H9 (cell line): ENCODE measurements around the gene CYP19A1. TPM values are rescaled to one million over a fixed set of nuclear protein-coding genes. Genes with fewer than 3 reads are reported as not detected.

Source experiments
- DNase-seq: peaks from one replicate; pipeline ENCODE4 v3.0.0-alpha.2; 2017
- H2AFZ ChIP-seq: one replicate; pipeline ENCODE4 v1.6.1; 2013; ENCODE audit warnings: mild to moderate bottlenecking, low read length, control low read depth, moderate library complexity
- H2AK5ac ChIP-seq: 2 replicates; pipeline ENCODE4 v1.6.1; 2013; ENCODE audit warnings: low read length, control low read depth, mixed read lengths; ENCODE audit not compliant: insufficient read length
- H2BK120ac ChIP-seq: one replicate; pipeline ENCODE4 v1.6.1; 2013; ENCODE audit warnings: low read depth, mild to moderate bottlenecking, low read length, control low read depth, inconsistent platforms; ENCODE audit not compliant: poor library complexity, severe bottlenecking
- H2BK12ac ChIP-seq: 2 replicates; pipeline ENCODE4 v1.6.1; 2013; ENCODE audit warnings: low read length, control low read depth, mixed read lengths, low read depth; ENCODE audit not compliant: insufficient read length
- H2BK15ac ChIP-seq: 2 replicates; pipeline ENCODE4 v1.6.1; 2013; ENCODE audit warnings: low read depth, low read length, control low read depth
- H2BK20ac ChIP-seq: one replicate; pipeline ENCODE4 v1.6.1; 2013; ENCODE audit warnings: low read depth, mild to moderate bottlenecking, low read length, control low read depth, inconsistent platforms; ENCODE audit not compliant: poor library complexity, severe bottlenecking
- H2BK5ac ChIP-seq: 2 replicates; pipeline ENCODE4 v1.6.1; 2013; ENCODE audit warnings: low read length, control low read depth, mixed read lengths; ENCODE audit not compliant: insufficient read length
- H3K14ac ChIP-seq: 2 replicates; pipeline ENCODE4 v1.6.1; 2013; ENCODE audit warnings: low read length, control low read depth; ENCODE audit not compliant: insufficient read depth
- H3K18ac ChIP-seq: 2 replicates; pipeline ENCODE4 v1.6.1; 2013; ENCODE audit warnings: low read depth, mild to moderate bottlenecking, mixed read lengths, low read length, control low read depth; ENCODE audit not compliant: insufficient read length
- H3K23ac ChIP-seq: 2 replicates; pipeline ENCODE4 v1.6.1; 2013; ENCODE audit warnings: low read length, control low read depth, mixed read lengths, low read depth; ENCODE audit not compliant: insufficient read length
- H3K23me2 ChIP-seq: 2 replicates; pipeline ENCODE4 v1.6.1; 2013; ENCODE audit warnings: low read depth, mild to moderate bottlenecking, mixed read lengths, low read length, control low read depth; ENCODE audit not compliant: insufficient read length, poor library complexity, severe bottlenecking
- H3K27ac ChIP-seq: 2 replicates; pipeline ENCODE4 v1.5.1; 2013; ENCODE audit warnings: low read length, control low read depth, mixed read lengths, low read depth; ENCODE audit not compliant: insufficient read length
- H3K27me3 ChIP-seq: 2 replicates; pipeline ENCODE4 v1.6.1; 2013; ENCODE audit warnings: low read length, control low read depth, inconsistent platforms; ENCODE audit not compliant: insufficient read depth
- H3K4ac ChIP-seq: 2 replicates; pipeline ENCODE4 v1.6.1; 2013; ENCODE audit warnings: low read depth, mild to moderate bottlenecking, control low read depth, inconsistent platforms, low read length, moderate library complexity
- H3K4me1 ChIP-seq: 2 replicates; pipeline ENCODE4 v1.6.1; 2013; ENCODE audit warnings: low read length, control low read depth, inconsistent platforms; ENCODE audit not compliant: insufficient read depth
- H3K4me2 ChIP-seq: 2 replicates; pipeline ENCODE4 v1.6.1; 2013; ENCODE audit warnings: low read length, control low read depth, mixed read lengths; ENCODE audit not compliant: insufficient read length, insufficient read depth
- H3K56ac ChIP-seq: 2 replicates; pipeline ENCODE4 v1.6.1; 2013; ENCODE audit warnings: low read depth, mild to moderate bottlenecking, mixed read lengths, low read length, control low read depth; ENCODE audit not compliant: insufficient read length
- H3K79me1 ChIP-seq: 2 replicates; pipeline ENCODE4 v1.6.1; 2013; ENCODE audit warnings: low read depth, mild to moderate bottlenecking, moderate library complexity, low read length, control low read depth, inconsistent platforms; ENCODE audit not compliant: insufficient read depth, poor library complexity, severe bottlenecking
- H3K79me2 ChIP-seq: 2 replicates; pipeline ENCODE4 v1.6.1; 2013; ENCODE audit warnings: low read length, control low read depth, inconsistent platforms; ENCODE audit not compliant: insufficient read depth
- H3K9ac ChIP-seq: 2 replicates; pipeline ENCODE4 v1.6.1; 2013; ENCODE audit warnings: low read length, control low read depth, mixed read lengths; ENCODE audit not compliant: insufficient read length; ENCODE audit errors: extremely low read depth
- H3K9me3 ChIP-seq: one replicate; pipeline ENCODE4 v1.6.1; 2013; ENCODE audit warnings: low read depth, low read length, inconsistent platforms; ENCODE audit not compliant: control insufficient read depth
- H3T11ph ChIP-seq: one replicate; pipeline ENCODE4 v1.6.1; 2013; ENCODE audit warnings: mild to moderate bottlenecking, low read length, control low read depth, inconsistent platforms
- H4K20me1 ChIP-seq: one replicate; pipeline ENCODE4 v1.6.1; 2013; ENCODE audit not compliant: control insufficient read depth, insufficient read length, insufficient read depth
- H4K5ac ChIP-seq: 2 replicates; pipeline ENCODE4 v1.6.1; 2013; ENCODE audit warnings: low read depth, mild to moderate bottlenecking, mixed read lengths, low read length, control low read depth; ENCODE audit not compliant: insufficient read length
- H4K8ac ChIP-seq: replicated peaks from 2 replicates; pipeline ENCODE4 v1.6.1; 2013; ENCODE audit warnings: low read length, control low read depth, mixed read lengths, low read depth; ENCODE audit not compliant: insufficient read length
- H4K91ac ChIP-seq: 2 replicates; pipeline ENCODE4 v1.6.1; 2013; ENCODE audit warnings: low read depth, mild to moderate bottlenecking, moderate library complexity, mixed read lengths, low read length, control low read depth; ENCODE audit not compliant: insufficient read length
- H3K27ac Mint-ChIP-seq, 3 experiments: 2 replicates in 2 of 3; 3 replicates in 1 of 3; pipeline ENCODE4 v1.8.0; 2020 to 2021; ENCODE audit warnings: mixed read lengths in 3 of 3, mild to moderate bottlenecking in 1 of 3, moderate library complexity in 1 of 3
- H3K27me3 Mint-ChIP-seq: 2 replicates; pipeline ENCODE4 v1.8.0; 2021; ENCODE audit warnings: low read depth, mild to moderate bottlenecking, moderate library complexity, mixed read lengths
- H3K36me3 Mint-ChIP-seq, 3 experiments: 2 replicates in 2 of 3; 3 replicates in 1 of 3; pipeline ENCODE4 v1.8.0; 2020 to 2021; ENCODE audit warnings: low read depth in 3 of 3, mixed read lengths in 3 of 3; ENCODE audit not compliant: insufficient read depth in 1 of 3
- H3K4me1 Mint-ChIP-seq, 2 experiments: 2 replicates each; pipeline ENCODE4 v1.8.0; 2020; ENCODE audit warnings: mixed read lengths in 2 of 2
- H3K4me3 Mint-ChIP-seq, 2 experiments: 2 replicates in 1 of 2; 3 replicates in 1 of 2; pipeline ENCODE4 v1.8.0; 2020 to 2021; ENCODE audit warnings: mild to moderate bottlenecking in 2 of 2, mixed read lengths in 2 of 2, moderate library complexity in 1 of 2
- H3K9me3 Mint-ChIP-seq, 2 experiments: 2 replicates in 1 of 2; 3 replicates in 1 of 2; pipeline ENCODE4 v1.8.0; 2020; ENCODE audit warnings: mild to moderate bottlenecking in 2 of 2, mixed read lengths in 2 of 2, moderate library complexity in 1 of 2
- CTCF ChIP-seq: fragments of 200-600 bp; sonication (generic); conservative IDR thresholded peaks from 3 replicates; pipeline ENCODE4 v1.8.0; 2021; ENCODE audit warnings: antibody characterized with exemption, mild to moderate bottlenecking
- WGBS: extraction: QIAGEN DNeasy Blood & Tissue Kit; methylation state at CpG from one replicate; pipeline ENCODE4 v1.1.7; 2013; ENCODE audit warnings: missing lambda C conversion rate, low lambda C conversion rate, mixed read lengths; ENCODE audit not compliant: insufficient read length; ENCODE audit errors: extremely low coverage; 5-methylcytosine and 5-hydroxymethylcytosine counted together
- total RNA-seq: library from RNA; stranded (reverse); gene quantifications from 2 replicates; pipeline ENCODE4 v1.2.1, GENCODE V29; 2021

CYP19A1 gene
- total RNA-seq, 1 experiment from 2014 or later, result not detected

- no peak overlapping the region for H2AK5ac ChIP-seq
- WGBS, result no CpG with 5 or more reads among the region's 3 CpGs
- H3K18ac ChIP-seq, result no peak overlapping the region
- no peaks in the 10 kb centered on the region for H3K23me2 ChIP-seq
- peak overlapping the region in 1 of 3 experiments; percentile 2; a peak in 1 of 7 replicates for H3K27ac Mint-ChIP-seq
- peaks cover 5 to 9% of the 10 kb centered on the region in 2 experiments for H3K4me1 Mint-ChIP-seq
- H2BK5ac ChIP-seq, result no peak overlapping the region
- H2BK12ac ChIP-seq, result no peak overlapping the region
- no peak overlapping the region for H4K8ac ChIP-seq
- no peaks in the 10 kb centered on the region for H4K20me1 ChIP-seq
- no peak overlapping the region for H3K23ac ChIP-seq
- H4K5ac ChIP-seq, result no peak overlapping the region
- no peak overlapping the region for H2BK15ac ChIP-seq
- no peak overlapping the region for H2AFZ ChIP-seq
- H3K14ac ChIP-seq, result no peak overlapping the region
- no peak overlapping the region for H3K4me2 ChIP-seq
- H3K79me1 ChIP-seq, result no peaks in the 10 kb centered on the region
- no peak overlapping the region for H3T11ph ChIP-seq
- TF ChIP-seq CTCF, result no peak
- H3K9ac ChIP-seq, result no peak overlapping the region
- no peaks in the 10 kb centered on the region for H3K4me1 ChIP-seq
- no peak overlapping the region for H3K4me3 Mint-ChIP-seq
- H3K9me3 Mint-ChIP-seq, result no peaks in the 10 kb centered on the region
- no peaks in the 10 kb centered on the region for H3K9me3 ChIP-seq
- H4K91ac ChIP-seq, result no peak overlapping the region
- H3K27ac ChIP-seq, result no peak overlapping the region
- no peak overlapping the region for H2BK120ac ChIP-seq
- no peak for DNase-seq
- no peak overlapping the region for H2BK20ac ChIP-seq
- no peak overlapping the region for H3K56ac ChIP-seq
- H3K79me2 ChIP-seq, result no peaks in the 10 kb centered on the region
- no peaks in the 10 kb centered on the region for H3K27me3 Mint-ChIP-seq
- no peak overlapping the region for H3K4ac ChIP-seq
- no peaks in the 10 kb centered on the region; a peak in 1 of 7 replicates for H3K36me3 Mint-ChIP-seq
- no peaks in the 10 kb centered on the region for H3K27me3 ChIP-seq
Measured at GRCh38 chr15:51368751-51369450, 30.5 kb upstream of the CYP19A1 start.
